Ascending aorta (tissue), 2 donors: Measurements from ENCODE around the gene SYNGR4. TPM values are rescaled to one million over a fixed set of nuclear protein-coding genes. Genes with fewer than 3 reads are reported as not detected.

Source experiments
- DNase-seq, 2 donors: peaks; one replicate each; pipeline ENCODE4 v3.0.0-alpha.2; 2019; ENCODE audit warnings: low spot score in 2 of 2
- H3K27ac ChIP-seq, 2 donors: fragments of 200-600 bp; sonication (generic); one replicate each; pipeline ENCODE4 v1.5.1; 2016 to 2017; ENCODE audit warnings: mild to moderate bottlenecking in 1 of 2
- H3K27me3 ChIP-seq: fragments of 200-600 bp; sonication (generic); one replicate; pipeline ENCODE4 v1.5.1; 2017
- H3K36me3 ChIP-seq, 2 donors: fragments of 200-600 bp; sonication (generic); one replicate each; pipeline ENCODE4 v1.5.1; 2016
- H3K4me1 ChIP-seq, 2 donors: fragments of 200-600 bp; sonication (generic); one replicate each; pipeline ENCODE4 v1.5.1; 2016 to 2017; ENCODE audit warnings: mild to moderate bottlenecking in 1 of 2
- H3K4me3 ChIP-seq, 2 donors: fragments of 200-600 bp; sonication (generic); one replicate each; pipeline ENCODE4 v1.5.1; 2016 to 2017; ENCODE audit warnings: mild to moderate bottlenecking in 1 of 2
- H3K9me3 ChIP-seq, 2 donors: fragments of 200-600 bp; sonication (generic); one replicate each; pipeline ENCODE4 v1.5.1; 2016
- CTCF ChIP-seq, 3 experiments: fragments of 200-600 bp in 2 of 3; fragments of 450-650 bp in 1 of 3; sonication (generic) in 2 of 3; IDR thresholded peaks; one replicate each; pipeline ENCODE4 v1.5.1; 2016 to 2019; ENCODE audit warnings: antibody characterized with exemption in 3 of 3, mild to moderate bottlenecking in 1 of 3, moderate library complexity in 1 of 3
- intact Hi-C: fragments of 100-400 bp; cut with DNase I; formaldehyde crosslinking; loops from one replicate; pipeline ENCODE4 v1.15.1; 2023
- total RNA-seq: library from RNA; depleted of rRNA; stranded (reverse); fragments of >200 nt; gene quantifications from one replicate; pipeline ENCODE4 v1.1.0, GENCODE V29; 2016

SYNGR4 gene
- total RNA-seq, 1 donor from 2014 or later = not detected

- TF ChIP-seq CTCF (IDR thresholded peaks at IDR 0.05) = no peak
- no peaks in the 10 kb centered on the region for H3K27me3 ChIP-seq
- intact Hi-C loops = no loop called here
- H3K27ac ChIP-seq = peak overlapping the region; percentile 79 to 89
- peak overlapping the region in 1 of 2 donors; percentile 66 for H3K4me3 ChIP-seq
- peaks cover 11 to 19% of the 10 kb centered on the region in 2 donors for H3K36me3 ChIP-seq
- DNase-seq = no peak
- peaks cover 0 to 11% of the 10 kb centered on the region in 2 donors for H3K4me1 ChIP-seq
- H3K9me3 ChIP-seq = no peaks in the 10 kb centered on the region
These were observed 31.9 kb upstream of the SYNGR4 start for GRCh38 chr19:48332351-48332661.

GRCh38 chr19:48332662-48333466, 31.3 kb upstream of the SYNGR4 start:
- H3K4me3 ChIP-seq = peak overlapping the region; percentile 29 to 66
- no peaks in the 10 kb centered on the region for H3K9me3 ChIP-seq
- H3K36me3 ChIP-seq = peaks cover 11 to 19% of the 10 kb centered on the region in 2 donors
- no peak for TF ChIP-seq CTCF (IDR thresholded peaks at IDR 0.05)
- peak; percentile 85 to 92 for DNase-seq
- no peaks in the 10 kb centered on the region for H3K27me3 ChIP-seq
- intact Hi-C loops = loop anchor here (1.0 kb wide), 4 partner anchors 12 to 135 kb away; partner anchors contain the start of gene SYNGR4
- peaks cover 0 to 11% of the 10 kb centered on the region in 2 donors for H3K4me1 ChIP-seq
- peak overlapping the region; percentile 79 to 89 for H3K27ac ChIP-seq

GRCh38 chr19:48333467-48334384, 30.4 kb upstream of the SYNGR4 start:
- intact Hi-C loops = loop anchor here (1.0 kb wide), 5 partner anchors 12 to 135 kb away; partner anchors contain the start of gene SYNGR4
- Histone ChIP-seq H3K4me3 (peak overlapping the region; percentile 29 to 66), H3K27ac (peak overlapping the region; percentile 79 to 89), H3K9me3 (no peaks in the 10 kb centered on the region), H3K36me3 (peaks cover 11 to 14% of the 10 kb centered on the region in 2 donors), H3K27me3 (no peaks in the 10 kb centered on the region), H3K4me1 (peaks cover 0 to 11% of the 10 kb centered on the region in 2 donors)
- DNase-seq = peak; percentile 68 to 93
- peak; percentile 84 to 93 (median 92) for TF ChIP-seq CTCF (IDR thresholded peaks at IDR 0.05)

DNA sequence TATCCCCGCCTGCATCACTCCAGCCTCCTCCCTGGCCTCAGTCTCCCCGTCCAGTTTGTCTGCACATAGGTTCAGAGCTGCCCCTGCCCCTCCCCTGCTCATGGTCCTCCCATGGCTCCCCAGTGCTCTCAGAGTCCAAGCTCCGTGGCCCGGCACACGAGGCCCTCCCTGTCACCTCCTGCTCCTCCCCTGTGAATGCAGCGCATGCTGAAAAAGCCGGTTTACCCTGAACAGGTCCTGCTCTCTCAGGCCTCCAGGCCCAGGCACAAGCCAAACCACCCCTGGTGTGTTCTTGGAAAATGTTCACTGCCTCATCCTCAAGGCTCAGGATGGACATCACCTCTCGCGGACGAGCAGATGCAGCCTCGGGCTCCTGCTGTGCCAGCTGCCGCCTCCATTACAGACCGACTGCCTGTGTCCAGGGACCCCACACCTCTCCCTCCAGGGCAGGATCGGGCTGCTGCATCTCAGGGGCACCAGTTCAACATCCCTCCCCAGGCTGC, 25.9 kb upstream of the SYNGR4 start:
- Histone ChIP-seq H3K4me1 (peaks cover 0 to 8% of the 10 kb centered on the region in 2 donors), H3K36me3 (peaks cover 0 to 8% of the 10 kb centered on the region in 2 donors), H3K4me3 (no peak overlapping the region), H3K27ac (no peak overlapping the region), H3K9me3 (no peaks in the 10 kb centered on the region), H3K27me3 (no peaks in the 10 kb centered on the region)
- intact Hi-C loops = no loop called here
- TF ChIP-seq CTCF (IDR thresholded peaks at IDR 0.05) = no peak
- no peak for DNase-seq

- no peak for TF ChIP-seq CTCF (IDR thresholded peaks at IDR 0.05)
- H3K4me1 ChIP-seq = peaks cover 0 to 2% of the 10 kb centered on the region in 2 donors
- H3K27me3 ChIP-seq = no peaks in the 10 kb centered on the region
- intact Hi-C loops = no loop called here
- no peak overlapping the region for H3K4me3 ChIP-seq
- H3K36me3 ChIP-seq = peaks cover 0 to 8% of the 10 kb centered on the region in 2 donors
- H3K27ac ChIP-seq = no peak overlapping the region
- DNase-seq = no peak
- H3K9me3 ChIP-seq = no peaks in the 10 kb centered on the region
These were observed 25.2 kb upstream of the SYNGR4 start for GRCh38 chr19:48338802-48339503.
